Esophagus muscularis mucosa (tissue), 4 donors: ENCODE data around the gene OR2AG1.

ENCODE experiments used
- CTCF ChIP-seq, 3 experiments: fragments of 200-600 bp in 2 of 3; fragments of 450-650 bp in 1 of 3; sonication (generic) in 2 of 3; IDR thresholded peaks; one replicate each; pipeline ENCODE4 v1.5.1; 2017 to 2019; ENCODE audit warnings: antibody characterized with exemption in 3 of 3, mild to moderate bottlenecking in 2 of 3, moderate library complexity in 1 of 3
- EP300 ChIP-seq: sonication (generic); formaldehyde crosslinking; IDR thresholded peaks from one replicate; pipeline ENCODE4 v1.6.1; 2017; ENCODE audit warnings: antibody characterized with exemption
- POLR2A ChIP-seq: fragments of 450-650 bp; IDR thresholded peaks from one replicate; pipeline ENCODE4 v1.6.1; 2017; ENCODE audit warnings: antibody characterized with exemption, moderate library complexity, mild to moderate bottlenecking, low read depth
- POLR2AphosphoS5 ChIP-seq, 2 donors: sonication (generic); formaldehyde crosslinking; IDR thresholded peaks; one replicate each; pipeline ENCODE4 v1.6.1; 2017; ENCODE audit warnings: antibody characterized with exemption in 2 of 2

DNA sequence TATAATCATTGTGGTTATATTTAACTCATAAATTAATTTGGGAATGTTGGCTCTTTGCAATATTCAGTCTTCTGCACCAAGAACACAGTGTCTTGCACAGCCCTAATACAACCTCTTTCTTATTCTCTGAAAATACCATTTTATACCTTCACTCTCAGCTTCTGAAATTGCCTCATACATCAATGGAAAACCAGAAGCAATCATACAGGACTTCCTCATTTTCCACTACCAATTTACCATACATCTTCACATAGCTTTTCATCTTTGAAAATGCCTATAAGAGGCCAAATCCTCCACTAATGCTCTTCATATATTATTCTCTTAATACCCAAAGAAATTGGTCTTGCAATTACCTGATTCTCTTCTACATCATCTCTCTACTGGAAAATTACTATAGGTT, 4.3 kb upstream of the OR2AG1 start:
- TF ChIP-seq POLR2AphosphoS5 (IDR thresholded peaks at IDR 0.05): no peak
- TF ChIP-seq CTCF (IDR thresholded peaks at IDR 0.05): no peak
- TF ChIP-seq POLR2A: no peak
- no peak for TF ChIP-seq EP300
